ENCODE data around the gene NOVA2. TPM values are rescaled to one million over a fixed set of nuclear protein-coding genes. Genes with fewer than 3 reads are reported as not detected.

Gene NOVA2
- total RNA-seq, 1 donor from 2014 or later = not detected

GRCh38 chr19:45939792-45940514 lies 33.7 kb downstream of the NOVA2 start:
- no peak overlapping the region for H3K4me3 ChIP-seq (ENCODE audit: low read depth, low read length)
- DNase-seq (ENCODE audit: low read depth) = no peak
- no peak for TF ChIP-seq CTCF (conservative IDR thresholded peaks at IDR 0.05; ENCODE audit: low read depth, low read length)

- DNase-seq (ENCODE audit: low read depth) = no peak
- no peak for TF ChIP-seq CTCF (conservative IDR thresholded peaks at IDR 0.05; ENCODE audit: low read depth, low read length)
- no peak overlapping the region for H3K4me3 ChIP-seq (ENCODE audit: low read depth, low read length)
Observed at GRCh38 chr19:45938733-45939319, 34.8 kb downstream of the NOVA2 start.

GRCh38 chr19:45935267-45935666 lies 38.4 kb downstream of the NOVA2 start:
- no peak for TF ChIP-seq CTCF (conservative IDR thresholded peaks at IDR 0.05; ENCODE audit: low read depth, low read length)
- H3K4me3 ChIP-seq (ENCODE audit: low read depth, low read length) = no peak overlapping the region
- DNase-seq (ENCODE audit: low read depth) = no peak

GRCh38 chr19:45934551-45935230 lies 39.0 kb downstream of the NOVA2 start:
- no peak for DNase-seq (ENCODE audit: low read depth)
- no peak for TF ChIP-seq CTCF (conservative IDR thresholded peaks at IDR 0.05; ENCODE audit: low read depth, low read length)
- H3K4me3 ChIP-seq (ENCODE audit: low read depth, low read length) = no peak overlapping the region

- DNase-seq (ENCODE audit: low read depth) = no peak
- no peak for TF ChIP-seq CTCF (conservative IDR thresholded peaks at IDR 0.05; ENCODE audit: low read depth, low read length)
- H3K4me3 ChIP-seq (ENCODE audit: low read depth, low read length) = no peak overlapping the region
Observed at GRCh38 chr19:45933759-45934158, 39.9 kb downstream of the NOVA2 start.

GRCh38 chr19:45931055-45931454 lies 42.6 kb downstream of the NOVA2 start:
- DNase-seq (ENCODE audit: low read depth) = no peak
- peak; percentile 14 for TF ChIP-seq CTCF (conservative IDR thresholded peaks at IDR 0.05; ENCODE audit: low read depth, low read length)
- no peak overlapping the region for H3K4me3 ChIP-seq (ENCODE audit: low read depth, low read length)
